ENCODE data around the gene SESN3.

GRCh38 chr11:95230810-95231126 lies 234 bp downstream of the SESN3 start:
- TF ChIP-seq CTCF (IDR thresholded peaks at IDR 0.05), result no peak
- no peak for TF ChIP-seq POLR2A (IDR thresholded peaks at IDR 0.05)

All from adrenal gland (tissue), 5 donors.